IPS DF 4.7 (cell line): ENCODE results near the gene SMAD7.

Experiments
- DNase-seq: peaks from one replicate; pipeline ENCODE4 v3.0.0-alpha.2; 2013; ENCODE audit warnings: low spot score; ENCODE audit errors: extremely low read depth

SMAD7 gene

DNA sequence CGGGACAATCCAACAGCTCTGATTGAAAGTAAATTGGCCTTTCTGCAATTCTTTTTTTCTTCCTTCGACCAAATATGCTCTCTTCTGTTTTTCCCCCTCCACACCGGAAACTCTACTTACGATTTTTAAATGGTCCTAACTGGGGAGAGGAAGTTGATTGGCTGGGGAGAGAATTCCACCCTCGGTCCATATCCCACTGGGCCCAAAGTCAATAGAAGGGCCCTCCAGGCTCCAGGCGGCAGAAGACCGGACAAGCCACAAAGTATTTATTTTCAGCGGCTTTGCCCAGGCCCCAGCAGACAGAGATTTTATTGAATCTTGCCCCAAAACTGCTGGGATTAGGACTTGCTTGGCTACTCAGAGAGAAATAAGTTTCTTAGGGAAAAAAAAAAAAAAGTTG is 37.1 kb upstream of the SMAD7 start:
- DNase-seq: no peak

GRCh38 chr18:48986851-48987761 is 36.3 kb upstream of the SMAD7 start:
- no peak for DNase-seq

GRCh38 chr18:48985161-48985560 is 34.4 kb upstream of the SMAD7 start:
- DNase-seq: no peak

GRCh38 chr18:48983793-48984437 is 33.1 kb upstream of the SMAD7 start:
- DNase-seq: no peak

GRCh38 chr18:48982266-48982665 is 31.5 kb upstream of the SMAD7 start:
- DNase-seq: no peak

DNA sequence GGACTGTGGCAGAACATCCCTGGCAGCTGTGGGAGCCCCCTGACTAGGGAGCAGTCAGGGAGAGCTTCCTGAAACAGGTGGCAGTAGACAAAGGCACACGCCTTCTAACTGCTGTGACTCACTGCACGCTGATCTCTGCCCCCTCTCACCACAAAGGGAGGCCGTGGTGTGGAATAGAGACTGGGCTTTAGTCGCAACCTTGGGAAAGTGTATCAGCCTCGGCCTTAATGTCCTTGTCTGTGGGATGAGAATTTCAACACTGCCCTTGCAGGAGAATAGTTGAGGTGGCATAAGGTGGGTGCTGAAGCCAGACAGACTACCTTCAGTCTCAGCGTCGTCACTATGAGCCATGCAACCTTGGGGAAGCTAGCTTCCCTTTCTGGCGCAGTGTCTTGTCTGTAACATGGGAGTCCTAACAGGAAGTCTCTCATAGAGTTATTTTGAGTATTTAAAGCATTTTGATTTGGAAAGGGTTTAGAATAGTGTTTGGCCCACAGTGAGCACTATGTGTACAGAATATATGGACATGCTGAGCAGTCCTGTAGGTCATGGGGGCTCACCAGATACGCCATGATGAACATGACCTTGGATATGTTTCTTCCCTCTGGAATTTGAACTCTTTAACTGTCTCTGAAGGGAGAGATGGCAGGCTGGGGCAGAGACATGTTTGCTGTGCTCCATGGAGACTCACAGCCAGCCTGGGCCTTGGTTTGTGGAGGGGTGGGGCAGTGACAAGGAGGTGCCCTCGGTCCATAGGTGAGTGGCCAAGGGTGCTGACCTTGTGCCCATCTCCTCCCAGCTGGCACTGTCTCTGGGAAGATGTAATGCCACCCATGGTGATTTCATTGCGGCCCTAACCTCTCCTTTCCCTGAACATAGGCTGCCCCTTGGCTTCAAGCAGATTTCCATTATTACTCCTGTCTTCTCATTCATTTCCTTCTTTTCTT is 29.5 kb upstream of the SMAD7 start:
- no peak for DNase-seq

- DNase-seq: no peak
Measured at GRCh38 chr18:48977914-48978313, 27.1 kb upstream of the SMAD7 start.

DNA sequence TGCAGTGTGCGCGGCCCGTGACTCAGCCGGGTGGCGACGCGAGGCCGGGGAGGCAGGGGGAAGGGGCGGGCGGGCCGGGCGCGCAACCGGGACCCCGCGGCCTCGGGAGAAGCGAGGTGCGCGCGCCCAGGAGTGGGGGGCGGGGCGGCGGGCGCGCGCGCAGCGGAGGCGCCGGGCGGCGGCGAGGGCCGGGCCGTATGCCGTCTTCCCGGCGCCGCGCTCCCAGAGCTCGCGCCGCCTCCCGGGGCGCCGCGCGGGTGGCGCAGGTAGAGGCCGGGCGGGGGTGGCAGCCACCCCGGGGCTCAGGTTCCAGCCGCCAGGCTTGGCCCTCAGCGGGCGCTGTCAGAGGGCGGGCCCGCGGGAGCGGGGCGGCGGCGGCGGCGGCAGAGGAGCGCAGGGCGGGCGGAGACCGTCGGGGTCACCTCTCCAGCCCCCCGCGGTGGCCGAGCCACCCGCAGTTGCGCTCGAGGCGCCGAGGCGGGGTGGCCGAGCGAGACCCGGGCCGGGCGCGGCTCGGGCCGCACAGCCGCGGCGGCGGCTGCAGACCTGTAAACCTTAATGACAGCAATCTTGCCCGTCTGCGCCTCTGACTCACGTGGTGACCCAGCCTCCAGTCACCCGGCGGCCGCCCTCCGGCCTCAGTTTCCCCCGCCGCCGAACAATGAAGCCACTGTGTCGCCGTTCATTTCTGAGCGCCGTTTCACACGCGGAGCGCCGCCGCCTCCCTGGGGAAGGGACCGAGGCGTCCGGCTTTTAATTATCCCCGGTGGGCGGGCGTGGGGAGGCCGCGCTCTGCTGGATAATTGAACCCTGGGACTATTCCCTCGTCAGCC is 25.3 kb upstream of the SMAD7 start:
- no peak for DNase-seq

GRCh38 chr18:48975120-48975816 is 24.5 kb upstream of the SMAD7 start:
- DNase-seq: no peak

- DNase-seq: no peak
Measured at GRCh38 chr18:48974304-48975119, 23.7 kb upstream of the SMAD7 start.

- no peak for DNase-seq
Measured at GRCh38 chr18:48973731-48974130, 23.0 kb upstream of the SMAD7 start.

DNA sequence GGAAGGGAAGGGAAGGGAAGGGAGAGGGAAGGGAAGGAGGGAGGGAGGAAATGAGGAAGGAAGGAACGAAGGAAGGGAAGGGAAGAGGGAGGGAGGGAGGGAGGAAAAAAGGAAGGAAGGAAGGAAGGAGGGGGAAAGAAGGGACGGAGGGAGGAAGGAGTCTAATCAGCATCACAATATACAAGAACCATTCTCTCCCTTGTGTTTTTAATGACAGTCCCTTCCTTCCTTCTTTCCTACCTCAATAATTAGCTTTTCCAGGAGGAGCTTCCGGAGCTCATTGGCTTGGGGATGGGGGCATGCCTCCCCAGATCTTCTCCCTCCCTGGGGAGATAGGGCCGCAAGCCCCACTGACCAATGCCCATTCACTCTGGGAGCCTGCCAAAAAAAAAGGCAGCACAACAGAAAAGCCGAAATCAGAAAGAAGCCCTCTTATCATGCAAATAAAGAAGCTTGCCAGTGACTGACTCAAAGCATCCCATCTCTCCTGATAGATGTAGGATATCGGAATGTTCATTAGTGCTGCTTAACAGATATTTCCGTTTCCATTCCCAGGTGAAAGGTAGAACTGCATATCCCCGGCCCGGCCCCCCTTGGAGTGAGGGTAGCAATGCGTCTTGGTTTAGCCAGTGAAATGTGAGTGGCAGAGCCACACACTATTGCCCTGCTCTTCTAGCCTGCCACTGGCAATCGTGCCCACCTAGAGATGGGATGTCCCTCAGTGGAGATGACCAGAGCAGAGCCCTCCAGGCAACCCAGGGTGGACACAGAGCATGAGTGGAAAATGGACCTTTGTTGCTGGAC is 17.8 kb upstream of the SMAD7 start:
- DNase-seq: no peak

GRCh38 chr18:48967545-48967944 is 16.8 kb upstream of the SMAD7 start:
- DNase-seq: no peak

DNA sequence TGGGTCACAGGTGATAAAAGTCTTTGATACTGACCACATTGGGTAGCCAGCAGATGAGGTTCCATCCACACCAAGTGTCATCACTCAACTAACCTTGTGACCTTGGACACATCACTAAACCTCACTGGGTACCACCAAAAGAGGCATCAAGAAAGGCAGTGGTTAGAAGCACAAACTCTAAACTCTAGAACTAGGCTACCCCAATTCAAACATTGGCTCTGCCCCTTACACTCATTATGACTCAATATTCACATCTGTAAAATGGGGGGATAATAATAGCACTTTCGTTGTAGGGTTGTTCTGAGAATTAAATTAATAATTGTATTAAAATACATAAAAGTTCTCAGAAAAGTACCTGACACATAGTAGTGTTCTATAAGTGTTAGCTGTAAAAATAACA is 15.8 kb upstream of the SMAD7 start:
- DNase-seq: no peak

DNA sequence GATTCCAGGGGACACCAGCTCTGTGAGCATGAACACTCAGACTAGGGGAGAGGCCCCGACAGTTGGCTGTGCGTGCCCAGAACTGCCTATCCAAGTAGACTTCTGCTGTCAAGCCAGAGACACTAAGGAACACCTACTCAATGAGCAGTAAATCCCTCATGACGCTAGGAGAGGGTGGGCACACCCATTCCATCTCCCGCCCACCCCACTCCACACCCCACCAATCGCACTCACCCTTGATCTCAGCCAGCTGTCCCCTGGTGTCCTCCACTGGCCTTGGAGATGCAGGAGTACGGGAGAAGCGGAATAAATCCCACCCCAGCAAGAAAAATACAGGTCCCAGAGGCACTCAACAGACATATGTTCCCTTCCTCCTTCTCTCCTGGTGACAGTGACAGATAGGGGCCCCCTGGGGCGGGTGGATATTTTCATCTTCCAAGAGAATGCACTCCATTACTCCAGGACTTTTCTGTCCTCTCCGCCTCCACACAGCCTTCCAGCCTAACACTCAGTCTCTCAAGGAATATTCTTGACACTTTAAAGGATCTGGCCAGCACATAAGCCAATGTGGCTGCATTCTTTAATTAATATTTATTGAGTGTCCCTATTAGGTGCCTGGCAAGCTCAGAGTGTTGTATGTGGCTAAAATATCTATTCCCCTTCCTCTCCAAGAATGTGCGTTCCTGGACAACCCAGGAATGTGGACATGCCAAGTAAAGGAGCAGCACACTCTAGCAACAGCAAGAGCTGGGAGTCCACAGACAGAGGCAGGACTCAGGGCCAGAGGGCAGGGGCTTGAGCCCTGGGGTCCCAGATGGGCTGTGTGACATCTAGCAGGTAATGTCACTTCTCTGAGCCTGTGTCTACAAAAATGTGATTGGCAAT is 13.1 kb upstream of the SMAD7 start:
- no peak for DNase-seq

DNA sequence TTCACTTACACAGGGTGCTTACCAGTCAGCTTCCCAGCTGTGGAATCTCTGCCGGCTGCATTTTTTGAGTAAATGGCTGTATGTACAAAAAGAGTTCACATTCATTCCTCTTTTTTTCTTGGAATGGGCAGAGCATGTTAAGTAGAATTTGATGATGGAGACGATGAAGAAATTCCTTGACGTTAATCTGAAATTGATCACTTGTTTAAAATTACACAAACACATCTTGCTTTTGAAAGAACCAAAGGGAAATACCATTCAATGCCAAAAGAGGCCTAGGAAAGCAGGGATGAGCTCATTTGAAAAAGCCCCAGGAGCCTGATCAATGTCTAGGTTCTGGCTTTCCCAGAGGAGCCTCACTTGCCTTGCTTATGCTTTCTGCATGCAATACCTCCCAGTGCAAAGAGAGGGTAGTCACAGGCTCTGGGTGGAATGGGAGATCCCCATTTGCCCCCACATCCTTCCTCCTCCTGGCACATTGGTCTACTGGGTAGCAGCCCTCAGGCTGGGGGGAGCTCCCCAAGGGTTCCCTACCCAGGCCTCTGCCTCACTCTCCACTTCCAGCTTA is 12.3 kb upstream of the SMAD7 start:
- no peak for DNase-seq
